HEK293 (cell line): ENCODE measurements around the gene CDC73.

Experiments used
- CTCF ChIA-PET: fragments of 350-600 bp; formaldehyde crosslinking; extraction: SDS; loops from one replicate; lab custom pipeline; 2021; ENCODE audit warnings: antibody characterized with exemption; lab: Yijun Ruan, JAX
- POLR2A ChIA-PET: fragments of 300-600 bp; formaldehyde crosslinking; extraction: SDS; loops from one replicate; lab custom pipeline; 2020; ENCODE audit warnings: antibody characterized with exemption, inconsistent platforms; lab: Yijun Ruan, JAX
- H3K27ac ChIP-seq: fragments of 200-500 bp; sonication (Bioruptor generic); 2 replicates; pipeline ENCODE4 v1.5.1; 2014; ENCODE audit warnings: low read depth, low read length, control low read depth, inconsistent platforms; ENCODE audit errors: extremely low read depth
- H3K36me3 ChIP-seq, 2 experiments: fragments of 200-500 bp in 1 of 2; sonication (Bioruptor generic) in 1 of 2; 1 replicate in 1 of 2; 2 replicates in 1 of 2; pipeline ENCODE4 v1.5.1; 2014 to 2017; ENCODE audit warnings: inconsistent platforms in 2 of 2, low read length in 2 of 2; ENCODE audit not compliant: control insufficient read depth in 2 of 2, insufficient read depth in 1 of 2
- H3K4me1 ChIP-seq: fragments of 200-500 bp; sonication (Bioruptor generic); 2 replicates; pipeline ENCODE4 v1.5.1; 2014; ENCODE audit warnings: mild to moderate bottlenecking, low read length, inconsistent platforms; ENCODE audit not compliant: control insufficient read depth, insufficient read depth
- H3K4me3 ChIP-seq: 2 replicates; pipeline ENCODE4 v1.5.1; 2011; ENCODE audit warnings: low read depth, mild to moderate bottlenecking, control low read depth, low read length, moderate library complexity
- H3K9me3 ChIP-seq: fragments of 200-500 bp; sonication (Bioruptor generic); 2 replicates; pipeline ENCODE4 v1.5.1; 2014; ENCODE audit warnings: low read depth, low read length, inconsistent platforms; ENCODE audit not compliant: control insufficient read depth, insufficient read depth
- BCL11B ChIP-seq: fragments of 450-650 bp; formaldehyde crosslinking; IDR thresholded peaks from 2 replicates; pipeline ENCODE4 v1.5.1; 2016; ENCODE audit warnings: low read depth, missing biosample characterization, missing genetic modification characterization
- KLF8 ChIP-seq: fragments of 450-650 bp; formaldehyde crosslinking; IDR thresholded peaks from 2 replicates; pipeline ENCODE4 v1.5.1; 2016; ENCODE audit warnings: missing biosample characterization, missing genetic modification characterization
- MEIS1 ChIP-seq: sonication (generic); formaldehyde crosslinking; IDR thresholded peaks from 2 replicates; pipeline ENCODE4 v1.8.1; 2022; ENCODE audit warnings: missing genetic modification reagents, mild to moderate bottlenecking, borderline replicate concordance
- SCRT1 ChIP-seq: fragments of 450-650 bp; formaldehyde crosslinking; IDR thresholded peaks from 2 replicates; pipeline ENCODE4 v1.5.1; 2016; ENCODE audit warnings: missing biosample characterization, missing genetic modification characterization, borderline replicate concordance
- SETDB1 ChIP-seq: IDR thresholded peaks from one replicate; pipeline ENCODE4 v1.6.1; 2017; ENCODE audit warnings: mild to moderate bottlenecking, low read length, moderate library complexity, mixed read lengths; ENCODE audit not compliant: insufficient read length
- YY2 ChIP-seq: fragments of 450-650 bp; formaldehyde crosslinking; IDR thresholded peaks from 2 replicates; pipeline ENCODE4 v1.5.1; 2016; ENCODE audit warnings: missing biosample characterization, missing genetic modification characterization
- ZBTB17 ChIP-seq: fragments of 450-650 bp; formaldehyde crosslinking; IDR thresholded peaks from 2 replicates; pipeline ENCODE4 v1.5.1; 2016; ENCODE audit warnings: missing biosample characterization, missing genetic modification characterization
- ZBTB20 ChIP-seq: fragments of 450-650 bp; formaldehyde crosslinking; IDR thresholded peaks from 2 replicates; pipeline ENCODE4 v1.5.1; 2016; ENCODE audit warnings: missing biosample characterization, missing genetic modification characterization
- ZEB2 ChIP-seq: fragments of 450-650 bp; formaldehyde crosslinking; IDR thresholded peaks from 2 replicates; pipeline ENCODE4 v1.5.1; 2016; ENCODE audit warnings: missing biosample characterization, missing genetic modification characterization
- ZNF157 ChIP-seq: fragments of 450-650 bp; formaldehyde crosslinking; IDR thresholded peaks from 2 replicates; pipeline ENCODE4 v1.5.1; 2016; ENCODE audit warnings: missing biosample characterization, missing genetic modification characterization
- ZNF248 ChIP-seq: fragments of 450-650 bp; formaldehyde crosslinking; IDR thresholded peaks from 2 replicates; pipeline ENCODE4 v1.5.1; 2017; ENCODE audit warnings: missing biosample characterization, missing genetic modification characterization
- ZNF280C ChIP-seq: fragments of 450-650 bp; formaldehyde crosslinking; IDR thresholded peaks from 2 replicates; pipeline ENCODE4 v1.5.1; 2016; ENCODE audit warnings: missing biosample characterization, missing genetic modification characterization
- ZNF529 ChIP-seq: fragments of 450-650 bp; formaldehyde crosslinking; IDR thresholded peaks from 2 replicates; pipeline ENCODE4 v1.5.1; 2017; ENCODE audit warnings: missing genetic modification characterization, missing biosample characterization; ENCODE audit not compliant: insufficient replicate concordance
- ZNF777 ChIP-seq: fragments of 450-650 bp; formaldehyde crosslinking; IDR thresholded peaks from 2 replicates; pipeline ENCODE4 v1.5.1; 2017; ENCODE audit warnings: missing biosample characterization, missing genetic modification characterization, borderline replicate concordance
- TF ChIP-seq, protein P1 (sequence below): sonication (generic); formaldehyde crosslinking; IDR thresholded peaks from 2 replicates; pipeline ENCODE4 v1.8.1; 2022; ENCODE audit warnings: mild to moderate bottlenecking, moderate library complexity, missing genetic modification reagents
- TF ChIP-seq, protein P2 (sequence below): fragments of 450-650 bp; formaldehyde crosslinking; IDR thresholded peaks from 2 replicates; pipeline ENCODE4 v1.5.1; 2017; ENCODE audit warnings: missing biosample characterization, missing genetic modification characterization
- TF ChIP-seq, protein P3 (sequence below): fragments of 450-650 bp; formaldehyde crosslinking; IDR thresholded peaks from 2 replicates; pipeline ENCODE4 v1.5.1; 2016; ENCODE audit warnings: missing biosample characterization, missing genetic modification characterization

CDC73 gene

DNA sequence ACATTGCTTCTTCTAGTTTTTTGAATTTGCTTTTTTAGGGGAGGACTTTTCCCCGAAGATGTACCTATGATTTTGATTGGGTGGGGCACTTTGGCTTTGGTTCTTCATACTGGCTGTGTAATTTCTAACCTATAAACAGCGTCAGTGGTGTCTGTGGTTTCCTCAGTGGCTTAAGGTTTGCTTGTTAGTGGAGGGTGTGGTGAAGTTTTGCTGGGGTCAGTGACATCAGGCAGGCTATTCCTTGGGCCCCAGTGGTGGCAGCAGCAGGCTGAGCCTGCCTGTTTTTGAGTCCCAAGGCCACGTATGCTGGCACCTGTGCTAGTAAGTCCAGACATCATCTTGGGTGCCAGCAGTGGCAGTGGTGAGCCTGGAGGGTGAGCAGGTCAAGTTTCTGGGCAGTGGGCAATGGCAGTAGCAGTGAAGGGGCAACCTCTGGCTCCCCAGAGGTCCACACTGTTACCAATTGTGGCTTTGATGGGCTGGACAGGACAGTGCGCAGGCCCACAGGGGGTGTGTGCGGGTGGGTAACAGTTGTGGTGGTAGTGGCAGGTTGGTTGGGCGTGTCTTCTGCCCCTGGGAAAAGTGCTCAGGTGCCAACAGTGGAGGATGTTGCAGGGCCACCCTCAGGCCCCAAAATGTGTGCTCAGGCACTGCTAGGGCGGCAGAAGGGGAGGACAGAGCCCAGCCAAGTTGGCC lies 119.4 kb downstream of the CDC73 start:
- ChIA-PET POLR2A (no interaction called here), CTCF (no interaction called here)
- Histone ChIP-seq H3K27ac (no peak overlapping the region), H3K36me3 (no peaks in the 10 kb centered on the region; a peak in 1 of 3 replicates), H3K4me1 (0 out of 2 replicates have a peak, but pooled peaks cover 3% of the 10 kb centered on the region), H3K4me3 (no peak overlapping the region), H3K9me3 (no peaks in the 10 kb centered on the region)
- no peak for TF ChIP-seq YY2

DNA sequence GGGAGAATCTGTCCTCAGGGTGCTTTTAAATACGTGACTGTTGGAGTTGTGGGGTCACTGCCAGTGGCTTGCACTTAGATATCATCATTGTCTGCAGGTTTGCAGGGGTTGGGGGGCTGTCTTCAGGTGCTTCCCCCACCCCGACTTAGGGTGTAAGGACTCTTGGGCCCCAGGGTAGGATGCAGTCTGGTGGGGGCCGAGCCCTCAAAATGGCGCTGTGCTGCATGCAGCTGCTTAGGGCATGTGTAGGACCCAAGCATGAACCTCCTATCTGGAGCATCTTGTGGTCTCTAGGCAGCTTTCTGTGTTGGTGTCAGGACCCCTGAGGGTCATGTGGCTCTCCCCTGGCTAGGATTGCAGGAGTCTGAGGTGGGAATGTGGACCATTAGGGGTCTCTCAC lies 120.2 kb downstream of the CDC73 start:
- POLR2A ChIA-PET = no interaction called here
- no peaks in the 10 kb centered on the region; a peak in 1 of 3 replicates for H3K36me3 ChIP-seq
- TF ChIP-seq, protein P1, sequence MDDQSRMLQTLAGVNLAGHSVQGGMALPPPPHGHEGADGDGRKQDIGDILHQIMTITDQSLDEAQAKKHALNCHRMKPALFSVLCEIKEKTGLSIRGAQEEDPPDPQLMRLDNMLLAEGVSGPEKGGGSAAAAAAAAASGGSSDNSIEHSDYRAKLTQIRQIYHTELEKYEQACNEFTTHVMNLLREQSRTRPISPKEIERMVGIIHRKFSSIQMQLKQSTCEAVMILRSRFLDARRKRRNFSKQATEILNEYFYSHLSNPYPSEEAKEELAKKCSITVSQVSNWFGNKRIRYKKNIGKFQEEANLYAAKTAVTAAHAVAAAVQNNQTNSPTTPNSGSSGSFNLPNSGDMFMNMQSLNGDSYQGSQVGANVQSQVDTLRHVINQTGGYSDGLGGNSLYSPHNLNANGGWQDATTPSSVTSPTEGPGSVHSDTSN (CRISPR knock-in tag) = no peak
- TF ChIP-seq ZBTB20 (tag by site-specific recombination) (no peak), SCRT1 (tag by site-specific recombination) (no peak), ZNF529 (tag by site-specific recombination) (no peak), ZNF157 (tag by site-specific recombination) (no peak), ZNF248 (tag by site-specific recombination) (no peak), SETDB1 (no peak), ZEB2 (tag by site-specific recombination) (no peak), ZBTB17 (tag by site-specific recombination) (no peak), MEIS1 (no peak), ZNF777 (tag by site-specific recombination) (no peak), KLF8 (tag by site-specific recombination) (no peak), BCL11B (tag by site-specific recombination) (no peak), ZNF280C (no peak)
- TF ChIP-seq, protein P2, sequence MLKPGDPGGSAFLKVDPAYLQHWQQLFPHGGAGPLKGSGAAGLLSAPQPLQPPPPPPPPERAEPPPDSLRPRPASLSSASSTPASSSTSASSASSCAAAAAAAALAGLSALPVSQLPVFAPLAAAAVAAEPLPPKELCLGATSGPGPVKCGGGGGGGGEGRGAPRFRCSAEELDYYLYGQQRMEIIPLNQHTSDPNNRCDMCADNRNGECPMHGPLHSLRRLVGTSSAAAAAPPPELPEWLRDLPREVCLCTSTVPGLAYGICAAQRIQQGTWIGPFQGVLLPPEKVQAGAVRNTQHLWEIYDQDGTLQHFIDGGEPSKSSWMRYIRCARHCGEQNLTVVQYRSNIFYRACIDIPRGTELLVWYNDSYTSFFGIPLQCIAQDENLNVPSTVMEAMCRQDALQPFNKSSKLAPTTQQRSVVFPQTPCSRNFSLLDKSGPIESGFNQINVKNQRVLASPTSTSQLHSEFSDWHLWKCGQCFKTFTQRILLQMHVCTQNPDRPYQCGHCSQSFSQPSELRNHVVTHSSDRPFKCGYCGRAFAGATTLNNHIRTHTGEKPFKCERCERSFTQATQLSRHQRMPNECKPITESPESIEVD (tag by site-specific recombination) = no peak
- TF ChIP-seq, protein P3, sequence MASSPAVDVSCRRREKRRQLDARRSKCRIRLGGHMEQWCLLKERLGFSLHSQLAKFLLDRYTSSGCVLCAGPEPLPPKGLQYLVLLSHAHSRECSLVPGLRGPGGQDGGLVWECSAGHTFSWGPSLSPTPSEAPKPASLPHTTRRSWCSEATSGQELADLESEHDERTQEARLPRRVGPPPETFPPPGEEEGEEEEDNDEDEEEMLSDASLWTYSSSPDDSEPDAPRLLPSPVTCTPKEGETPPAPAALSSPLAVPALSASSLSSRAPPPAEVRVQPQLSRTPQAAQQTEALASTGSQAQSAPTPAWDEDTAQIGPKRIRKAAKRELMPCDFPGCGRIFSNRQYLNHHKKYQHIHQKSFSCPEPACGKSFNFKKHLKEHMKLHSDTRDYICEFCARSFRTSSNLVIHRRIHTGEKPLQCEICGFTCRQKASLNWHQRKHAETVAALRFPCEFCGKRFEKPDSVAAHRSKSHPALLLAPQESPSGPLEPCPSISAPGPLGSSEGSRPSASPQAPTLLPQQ = no peak
- TF ChIP-seq, all 188 proteins: peak for 0

More for the DNA sequence above, 120.2 kb downstream of the CDC73 start:
- no peak overlapping the region for H3K27ac ChIP-seq
- H3K9me3 ChIP-seq = no peaks in the 10 kb centered on the region
- H3K4me1 ChIP-seq = 0 out of 2 replicates have a peak, but pooled peaks cover 3% of the 10 kb centered on the region
- CTCF ChIA-PET = no interaction called here
- no peak overlapping the region for H3K4me3 ChIP-seq
